A549 (cell line): ENCODE results near the gene ADGRE1. TPM values are rescaled to one million over a fixed set of nuclear protein-coding genes. Genes with fewer than 3 reads are reported as not detected.

Source experiments
- ATAC-seq, 2 experiments: fragments of 200-7000 bp in 1 of 2; fragments of >200 bp in 1 of 2; cut with Nextera tagmentation in 1 of 2; cut with Tn5 transposase in 1 of 2; 3 replicates each; pipeline versions ENCODE4 v1.8.0 to v1.9.1; 2018 to 2020; ENCODE audit warnings: mild to moderate bottlenecking in 1 of 2, moderate library complexity in 1 of 2
- CTCF ChIA-PET: fragments of 300-600 bp; sonication (Branson Sonifier 250); formaldehyde crosslinking; extraction: SDS; loops from one replicate; lab custom pipeline; 2021; ENCODE audit warnings: antibody characterized with exemption, inconsistent platforms; lab: Yijun Ruan, JAX
- POLR2A ChIA-PET: fragments of 350-600 bp; formaldehyde crosslinking; extraction: SDS; loops from one replicate; lab custom pipeline; 2021; ENCODE audit warnings: antibody characterized with exemption, inconsistent platforms; lab: Yijun Ruan, JAX
- DNase-seq, 2 experiments: peaks; one replicate each; pipeline versions ENCODE4 v3.0.0 to v3.0.0-alpha.2; 2011 to 2016; ENCODE audit warnings: low read depth in 1 of 2, low spot score in 1 of 2
- FAIRE-seq: peaks from 2 replicates; lab custom pipeline; 2011; peaks lifted over from hg19 to GRCh38; lab: Jason Lieb, UNC
- H3K27ac ChIP-seq, 2 experiments: fragments of >200 bp; sonication (Bioruptor Twin); formaldehyde crosslinking; 3 replicates each; pipeline ENCODE4 v1.5.1; 2016 to 2017
- H3K4me1 ChIP-seq: fragments of >200 bp; sonication (Bioruptor Twin); formaldehyde crosslinking; 3 replicates; pipeline ENCODE4 v1.6.1; 2016
- H3K4me2 ChIP-seq: fragments of >200 bp; sonication (Bioruptor Twin); formaldehyde crosslinking; 3 replicates; pipeline ENCODE4 v1.6.1; 2016
- H3K4me3 ChIP-seq: fragments of >200 bp; sonication (Bioruptor Twin); formaldehyde crosslinking; 3 replicates; pipeline ENCODE4 v1.5.1; 2016
- H3K9me3 ChIP-seq: fragments of >200 bp; sonication (Bioruptor Twin); formaldehyde crosslinking; 3 replicates; pipeline ENCODE4 v1.6.1; 2016
- ATOH8 ChIP-seq: fragments of 250-450 bp; sonication (Bioruptor Pico); IDR thresholded peaks from 2 replicates; pipeline ENCODE4 v1.5.0; 2020; ENCODE audit warnings: low read depth, mild to moderate bottlenecking, moderate library complexity
- CBX2 ChIP-seq: fragments of 200-600 bp; sonication (generic); IDR thresholded peaks from 2 replicates; pipeline ENCODE4 v1.6.1; 2016; ENCODE audit warnings: low read depth, mild to moderate bottlenecking, borderline replicate concordance
- CEBPB ChIP-seq, 2 experiments: fragments of >200 bp in 1 of 2; sonication (Bioruptor Twin) in 1 of 2; formaldehyde crosslinking in 1 of 2; IDR thresholded peaks; 2 replicates each; pipeline ENCODE4 v1.6.1; 2012 to 2016
- CHD2 ChIP-seq: fragments of 150-350 bp; IDR thresholded peaks from 2 replicates; pipeline ENCODE4 v1.6.1; 2014; ENCODE audit warnings: low read length; ENCODE audit not compliant: partially characterized antibody
- EHF ChIP-seq: fragments of 250-450 bp; sonication (Bioruptor Pico); IDR thresholded peaks from 2 replicates; pipeline ENCODE4 v1.5.0; 2020; ENCODE audit warnings: mild to moderate bottlenecking
- EHMT2 ChIP-seq: fragments of 200-600 bp; sonication (generic); IDR thresholded peaks from 2 replicates; pipeline ENCODE4 v1.6.1; 2016; ENCODE audit warnings: antibody characterized with exemption, low read depth, mild to moderate bottlenecking, moderate library complexity
- EP300 ChIP-seq, 2 experiments: fragments of >200 bp; sonication (Bioruptor Twin); formaldehyde crosslinking; IDR thresholded peaks; 2 replicates in 1 of 2; 3 replicates in 1 of 2; pipeline ENCODE4 v1.6.1; 2016 to 2017
- FOSL2 ChIP-seq, 2 experiments: fragments of 450-650 bp in 1 of 2; fragments of >200 bp in 1 of 2; sonication (Bioruptor Twin) in 1 of 2; formaldehyde crosslinking; IDR thresholded peaks; 2 replicates each; pipeline versions ENCODE4 v1.5.0 to v1.6.1; 2016 to 2020; ENCODE audit warnings: mild to moderate bottlenecking in 1 of 2, moderate library complexity in 1 of 2
- GATA3 ChIP-seq: IDR thresholded peaks from 2 replicates; pipeline ENCODE4 v1.6.1; 2012; ENCODE audit warnings: borderline replicate concordance
- HOXA7 ChIP-seq: fragments of 250-450 bp; sonication (Bioruptor Pico); IDR thresholded peaks from 2 replicates; pipeline ENCODE4 v1.5.0; 2020; ENCODE audit warnings: mild to moderate bottlenecking, moderate library complexity
- HOXB13 ChIP-seq: fragments of 250-450 bp; sonication (Bioruptor Pico); IDR thresholded peaks from 2 replicates; pipeline ENCODE4 v1.5.0; 2020; ENCODE audit warnings: low read depth, mild to moderate bottlenecking, moderate library complexity
- JUN ChIP-seq, 2 experiments: fragments of >200 bp; sonication (Bioruptor Twin); formaldehyde crosslinking; IDR thresholded peaks; 2 replicates in 1 of 2; 3 replicates in 1 of 2; pipeline ENCODE4 v1.6.1; 2016 to 2017
- JUNB ChIP-seq: fragments of >200 bp; sonication (Bioruptor Twin); formaldehyde crosslinking; IDR thresholded peaks from 2 replicates; pipeline ENCODE4 v1.6.1; 2016
- KDM1A ChIP-seq: fragments of 200-600 bp; sonication (generic); IDR thresholded peaks from 2 replicates; pipeline ENCODE4 v1.6.1; 2016; ENCODE audit warnings: low read depth, mild to moderate bottlenecking
- KDM5A ChIP-seq: fragments of 200-600 bp; sonication (generic); IDR thresholded peaks from 2 replicates; pipeline ENCODE4 v1.6.1; 2016; ENCODE audit warnings: antibody characterized with exemption, mild to moderate bottlenecking
- NPAS2 ChIP-seq: fragments of 250-450 bp; sonication (Bioruptor Pico); IDR thresholded peaks from 2 replicates; pipeline ENCODE4 v1.8.0; 2022; ENCODE audit warnings: mild to moderate bottlenecking, moderate library complexity, borderline replicate concordance
- PHF8 ChIP-seq: fragments of 200-600 bp; sonication (generic); IDR thresholded peaks from 2 replicates; pipeline ENCODE4 v1.6.1; 2016; ENCODE audit warnings: low read depth, mild to moderate bottlenecking, antibody characterized with exemption, moderate library complexity, borderline replicate concordance
- POLR2A ChIP-seq: IDR thresholded peaks from 2 replicates; pipeline ENCODE4 v1.6.1; 2012; ENCODE audit warnings: mild to moderate bottlenecking, low read length
- RAD21 ChIP-seq, 2 experiments: fragments of >200 bp in 1 of 2; sonication (Bioruptor Twin) in 1 of 2; formaldehyde crosslinking in 1 of 2; IDR thresholded peaks in 1 of 2; conservative IDR thresholded peaks in 1 of 2; 2 replicates in 1 of 2; 3 replicates in 1 of 2; pipeline ENCODE4 v1.6.1; 2012 to 2018; ENCODE audit warnings: inconsistent platforms in 1 of 2
- SREBF2 ChIP-seq: fragments of 450-650 bp; IDR thresholded peaks from 2 replicates; pipeline ENCODE4 v1.6.1; 2014; ENCODE audit warnings: mild to moderate bottlenecking, moderate library complexity
- ZNF302 ChIP-seq: fragments of 250-450 bp; sonication (Bioruptor Pico); IDR thresholded peaks from 2 replicates; pipeline ENCODE4 v1.9.0; 2021; ENCODE audit warnings: inconsistent platforms, mild to moderate bottlenecking, moderate library complexity
- WGBS: methylation state at CpG from one replicate; pipeline ENCODE4 v1.1.6; 2017; ENCODE audit errors: missing lambda C conversion rate; 5-methylcytosine and 5-hydroxymethylcytosine counted together
- polyA minus RNA-seq: library from RNA; depleted of rRNA, polyadenylated mRNA; stranded (reverse); fragments of >200 nt; gene quantifications from 2 replicates; pipeline ENCODE4 v1.2.3, GENCODE V29; 2011; rRNA and poly(A)+ RNA removed
- polyA plus RNA-seq, 4 experiments: library from polyadenylated mRNA; depleted of rRNA in 3 of 4; stranded (reverse); fragments of >200 nt; fragmentation: RNase III in 1 of 4; extraction: RNeasy Plus Mini Kit Qiagen cat#74134 plus additional on column Dnase treatment in 1 of 4; gene quantifications; 2 replicates in 3 of 4; 3 replicates in 1 of 4; pipeline ENCODE4 v1.2.3, GENCODE V29; 2011 to 2017
- TF ChIP-seq, protein P1 (sequence below): fragments of 150-350 bp; IDR thresholded peaks from 2 replicates; pipeline ENCODE4 v1.6.1; 2014; ENCODE audit warnings: low read depth, mild to moderate bottlenecking, low read length
- TF ChIP-seq, protein P2 (sequence below): fragments of >200 bp; sonication (Bioruptor Twin); formaldehyde crosslinking; IDR thresholded peaks from 3 replicates; pipeline ENCODE4 v1.5.1; 2016
- TF ChIP-seq, protein P3 (sequence below): fragments of >200 bp; sonication (Bioruptor Twin); formaldehyde crosslinking; IDR thresholded peaks from 3 replicates; pipeline ENCODE4 v1.6.1; 2016

The ADGRE1 gene, protein sequence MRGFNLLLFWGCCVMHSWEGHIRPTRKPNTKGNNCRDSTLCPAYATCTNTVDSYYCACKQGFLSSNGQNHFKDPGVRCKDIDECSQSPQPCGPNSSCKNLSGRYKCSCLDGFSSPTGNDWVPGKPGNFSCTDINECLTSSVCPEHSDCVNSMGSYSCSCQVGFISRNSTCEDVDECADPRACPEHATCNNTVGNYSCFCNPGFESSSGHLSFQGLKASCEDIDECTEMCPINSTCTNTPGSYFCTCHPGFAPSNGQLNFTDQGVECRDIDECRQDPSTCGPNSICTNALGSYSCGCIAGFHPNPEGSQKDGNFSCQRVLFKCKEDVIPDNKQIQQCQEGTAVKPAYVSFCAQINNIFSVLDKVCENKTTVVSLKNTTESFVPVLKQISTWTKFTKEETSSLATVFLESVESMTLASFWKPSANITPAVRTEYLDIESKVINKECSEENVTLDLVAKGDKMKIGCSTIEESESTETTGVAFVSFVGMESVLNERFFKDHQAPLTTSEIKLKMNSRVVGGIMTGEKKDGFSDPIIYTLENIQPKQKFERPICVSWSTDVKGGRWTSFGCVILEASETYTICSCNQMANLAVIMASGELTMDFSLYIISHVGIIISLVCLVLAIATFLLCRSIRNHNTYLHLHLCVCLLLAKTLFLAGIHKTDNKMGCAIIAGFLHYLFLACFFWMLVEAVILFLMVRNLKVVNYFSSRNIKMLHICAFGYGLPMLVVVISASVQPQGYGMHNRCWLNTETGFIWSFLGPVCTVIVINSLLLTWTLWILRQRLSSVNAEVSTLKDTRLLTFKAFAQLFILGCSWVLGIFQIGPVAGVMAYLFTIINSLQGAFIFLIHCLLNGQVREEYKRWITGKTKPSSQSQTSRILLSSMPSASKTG
- polyA plus RNA-seq (2011; rRNA removed) (3.6 and 4.2 TPM in 2 replicates), polyA plus RNA-seq (2017; fragmentation: RNase III; extraction: RNeasy Plus Mini Kit Qiagen cat#74134 plus additional on column Dnase treatment) (4.8 to 6.6 TPM (median 5.0 TPM) in 3 replicates), polyA minus RNA-seq (2.7 and 3.3 TPM in 2 replicates)
- 2.4 and 3.9 TPM in 2 replicates for polyA plus RNA-seq (2012; cell fraction: cytosol; rRNA removed)
- 2.0 and 3.8 TPM in 2 replicates for polyA plus RNA-seq (2012; cell fraction: nucleus; rRNA removed)

GRCh38 chr19:6887316-6887715 is at the start of gene ADGRE1:
TSS of gene ADGRE1 (plus strand) at chr19:6887579. CDS start at chr19:6887609, 30 bp downstream.
- no peak within 1 kb of the TSS for H3K27ac ChIP-seq
- no peak for FAIRE-seq
- no peak within 1 kb of the TSS for H3K4me3 ChIP-seq
- POLR2A ChIA-PET: no interaction called here
- WGBS: 17% methylated on average over 4 of the region's 4 CpGs
- no peaks in the 10 kb centered on the region for H3K4me1 ChIP-seq
- no peak for ATAC-seq
- H3K9me3 ChIP-seq: peaks cover 6% of the 10 kb centered on the region; the same call in 1 of the 3 replicates
- no peak for DNase-seq
- no peak for TF ChIP-seq SREBF2
- no peak for TF ChIP-seq KDM5A
- TF ChIP-seq HOXB13 (CRISPR knock-in tag): no peak
- TF ChIP-seq EP300 (IDR thresholded peaks at IDR 0.05): no peak
- no peak for TF ChIP-seq GATA3
- TF ChIP-seq, protein P1, sequence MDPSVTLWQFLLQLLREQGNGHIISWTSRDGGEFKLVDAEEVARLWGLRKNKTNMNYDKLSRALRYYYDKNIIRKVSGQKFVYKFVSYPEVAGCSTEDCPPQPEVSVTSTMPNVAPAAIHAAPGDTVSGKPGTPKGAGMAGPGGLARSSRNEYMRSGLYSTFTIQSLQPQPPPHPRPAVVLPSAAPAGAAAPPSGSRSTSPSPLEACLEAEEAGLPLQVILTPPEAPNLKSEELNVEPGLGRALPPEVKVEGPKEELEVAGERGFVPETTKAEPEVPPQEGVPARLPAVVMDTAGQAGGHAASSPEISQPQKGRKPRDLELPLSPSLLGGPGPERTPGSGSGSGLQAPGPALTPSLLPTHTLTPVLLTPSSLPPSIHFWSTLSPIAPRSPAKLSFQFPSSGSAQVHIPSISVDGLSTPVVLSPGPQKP: no peak
- TF ChIP-seq CEBPB (IDR thresholded peaks at IDR 0.05): no peak
- no peak for TF ChIP-seq NPAS2 (CRISPR knock-in tag)
- TF ChIP-seq EHF (CRISPR knock-in tag): no peak
- TF ChIP-seq HOXA7 (CRISPR knock-in tag): no peak
- H3K4me2 ChIP-seq: no peak within 1 kb of the TSS
- CTCF ChIA-PET: interaction anchor here (0.6 to 1.2 kb wide), 2 partner anchors 21 to 860 kb away, joined by 3 read pairs; no protein-coding TSS in a partner anchor

GRCh38 chr19:6838062-6838655 is 49.2 kb upstream of the ADGRE1 start:
- no peaks in the 10 kb centered on the region for H3K4me1 ChIP-seq
- TF ChIP-seq, protein P2, sequence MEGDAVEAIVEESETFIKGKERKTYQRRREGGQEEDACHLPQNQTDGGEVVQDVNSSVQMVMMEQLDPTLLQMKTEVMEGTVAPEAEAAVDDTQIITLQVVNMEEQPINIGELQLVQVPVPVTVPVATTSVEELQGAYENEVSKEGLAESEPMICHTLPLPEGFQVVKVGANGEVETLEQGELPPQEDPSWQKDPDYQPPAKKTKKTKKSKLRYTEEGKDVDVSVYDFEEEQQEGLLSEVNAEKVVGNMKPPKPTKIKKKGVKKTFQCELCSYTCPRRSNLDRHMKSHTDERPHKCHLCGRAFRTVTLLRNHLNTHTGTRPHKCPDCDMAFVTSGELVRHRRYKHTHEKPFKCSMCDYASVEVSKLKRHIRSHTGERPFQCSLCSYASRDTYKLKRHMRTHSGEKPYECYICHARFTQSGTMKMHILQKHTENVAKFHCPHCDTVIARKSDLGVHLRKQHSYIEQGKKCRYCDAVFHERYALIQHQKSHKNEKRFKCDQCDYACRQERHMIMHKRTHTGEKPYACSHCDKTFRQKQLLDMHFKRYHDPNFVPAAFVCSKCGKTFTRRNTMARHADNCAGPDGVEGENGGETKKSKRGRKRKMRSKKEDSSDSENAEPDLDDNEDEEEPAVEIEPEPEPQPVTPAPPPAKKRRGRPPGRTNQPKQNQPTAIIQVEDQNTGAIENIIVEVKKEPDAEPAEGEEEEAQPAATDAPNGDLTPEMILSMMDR: no peak
- TF ChIP-seq, protein P3, sequence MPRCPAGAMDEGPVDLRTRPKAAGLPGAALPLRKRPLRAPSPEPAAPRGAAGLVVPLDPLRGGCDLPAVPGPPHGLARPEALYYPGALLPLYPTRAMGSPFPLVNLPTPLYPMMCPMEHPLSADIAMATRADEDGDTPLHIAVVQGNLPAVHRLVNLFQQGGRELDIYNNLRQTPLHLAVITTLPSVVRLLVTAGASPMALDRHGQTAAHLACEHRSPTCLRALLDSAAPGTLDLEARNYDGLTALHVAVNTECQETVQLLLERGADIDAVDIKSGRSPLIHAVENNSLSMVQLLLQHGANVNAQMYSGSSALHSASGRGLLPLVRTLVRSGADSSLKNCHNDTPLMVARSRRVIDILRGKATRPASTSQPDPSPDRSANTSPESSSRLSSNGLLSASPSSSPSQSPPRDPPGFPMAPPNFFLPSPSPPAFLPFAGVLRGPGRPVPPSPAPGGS: no peak
- TF ChIP-seq ZNF302 (no peak), RAD21 (conservative IDR thresholded peaks at IDR 0.05 in 1 of 2, IDR thresholded peaks at IDR 0.05 in 1 of 2) (no peak), JUN (IDR thresholded peaks at IDR 0.05) (no peak), KDM1A (no peak), EP300 (IDR thresholded peaks at IDR 0.05) (no peak), CBX2 (no peak), EHMT2 (no peak), PHF8 (no peak), ATOH8 (CRISPR knock-in tag) (no peak), POLR2A (no peak), FOSL2 (IDR thresholded peaks at IDR 0.05) (no peak), FOSL2 (CRISPR knock-in tag; IDR thresholded peaks at IDR 0.05) (no peak), GATA3 (no peak), JUNB (no peak), CHD2 (no peak)
- TF ChIP-seq, protein P1: no peak
- CTCF ChIA-PET: no interaction called here
- ATAC-seq (no peak), DNase-seq (no peak), FAIRE-seq (no peak)
- no peak overlapping the region for H3K4me3 ChIP-seq
- POLR2A ChIA-PET: interaction anchor here (0.6 kb wide), 1 partner anchor 848 kb away, joined by 3 read pairs; no protein-coding TSS in a partner anchor
- no peak overlapping the region for H3K27ac ChIP-seq
- H3K9me3 ChIP-seq: no peaks in the 10 kb centered on the region
- no peak overlapping the region for H3K4me2 ChIP-seq
- 84% methylated on average over 3 of the region's 3 CpGs for WGBS
